HL-60 (cell line): ENCODE data around the gene CALCA.
"Not testable (repeated sequence)": the region's sequence is repeated elsewhere in the genome, so short reads cannot be mapped to it uniquely, and the experiment has no call there.

Experiments used
- DNase-seq, 2 experiments: peaks; one replicate each; pipeline ENCODE4 v3.0.0-alpha.2; 2010 to 2020; ENCODE audit warnings: low read depth in 1 of 2, low spot score in 1 of 2
- H3K27ac ChIP-seq: fragments of 250-450 bp; sonication (Bioruptor Pico); replicated peaks from 2 replicates; pipeline ENCODE4 v1.5.1; 2020; ENCODE audit warnings: mild to moderate bottlenecking, moderate library complexity
- H3K27me3 ChIP-seq: fragments of 250-450 bp; sonication (Bioruptor Pico); 2 replicates; pipeline ENCODE4 v1.5.1; 2021; ENCODE audit warnings: mild to moderate bottlenecking, moderate library complexity; ENCODE audit not compliant: insufficient read depth, poor library complexity, severe bottlenecking
- H3K4me3 ChIP-seq: replicated peaks from 2 replicates; pipeline ENCODE4 v1.5.1; 2011; ENCODE audit warnings: mild to moderate bottlenecking, control low read depth, low read length; ENCODE audit not compliant: insufficient read depth
- GABPA ChIP-seq: IDR thresholded peaks from 2 replicates; pipeline ENCODE4 v1.6.1; 2012; ENCODE audit warnings: low read depth
- POLR2AphosphoS5 ChIP-seq: IDR thresholded peaks from 2 replicates; pipeline ENCODE4 v1.6.1; 2012; ENCODE audit warnings: low read depth
- SPI1 ChIP-seq: IDR thresholded peaks from 2 replicates; pipeline ENCODE4 v1.6.1; 2012; ENCODE audit warnings: low read depth, mild to moderate bottlenecking, borderline replicate concordance
- TF ChIP-seq, protein P1 (sequence below): IDR thresholded peaks from 2 replicates; pipeline ENCODE4 v1.6.1; 2012; ENCODE audit warnings: low read depth; ENCODE audit not compliant: insufficient replicate concordance
- TF ChIP-seq, protein P2 (sequence below): IDR thresholded peaks from one replicate; pipeline ENCODE4 v1.5.1; 2011; ENCODE audit warnings: low read length, control low read depth, inconsistent platforms; ENCODE audit not compliant: insufficient read depth

The CALCA gene

DNA sequence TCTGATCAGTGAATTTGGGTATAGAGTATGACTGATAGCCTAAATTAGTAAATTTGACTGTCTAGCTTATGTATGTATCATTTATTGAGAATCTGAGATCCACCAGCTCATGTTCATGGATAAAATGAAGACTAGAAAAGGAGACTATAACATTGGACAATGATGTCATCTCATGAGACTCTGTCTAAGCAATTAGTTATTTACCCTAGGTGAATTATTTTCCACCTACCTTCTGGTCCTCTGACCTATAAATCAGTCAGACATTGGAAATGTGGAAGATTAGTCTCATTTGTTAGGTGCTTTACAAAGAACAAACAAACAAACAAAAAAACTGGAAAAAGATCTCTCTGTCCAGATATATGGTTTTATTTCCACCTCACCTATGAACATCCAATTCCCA is 38.7 kb upstream of the CALCA start:
- peaks cover 3% of the 10 kb centered on the region for H3K27me3 ChIP-seq
- H3K27ac ChIP-seq = no peak overlapping the region
- no peak for DNase-seq
- no peak overlapping the region for H3K4me3 ChIP-seq
- TF ChIP-seq, protein P1, sequence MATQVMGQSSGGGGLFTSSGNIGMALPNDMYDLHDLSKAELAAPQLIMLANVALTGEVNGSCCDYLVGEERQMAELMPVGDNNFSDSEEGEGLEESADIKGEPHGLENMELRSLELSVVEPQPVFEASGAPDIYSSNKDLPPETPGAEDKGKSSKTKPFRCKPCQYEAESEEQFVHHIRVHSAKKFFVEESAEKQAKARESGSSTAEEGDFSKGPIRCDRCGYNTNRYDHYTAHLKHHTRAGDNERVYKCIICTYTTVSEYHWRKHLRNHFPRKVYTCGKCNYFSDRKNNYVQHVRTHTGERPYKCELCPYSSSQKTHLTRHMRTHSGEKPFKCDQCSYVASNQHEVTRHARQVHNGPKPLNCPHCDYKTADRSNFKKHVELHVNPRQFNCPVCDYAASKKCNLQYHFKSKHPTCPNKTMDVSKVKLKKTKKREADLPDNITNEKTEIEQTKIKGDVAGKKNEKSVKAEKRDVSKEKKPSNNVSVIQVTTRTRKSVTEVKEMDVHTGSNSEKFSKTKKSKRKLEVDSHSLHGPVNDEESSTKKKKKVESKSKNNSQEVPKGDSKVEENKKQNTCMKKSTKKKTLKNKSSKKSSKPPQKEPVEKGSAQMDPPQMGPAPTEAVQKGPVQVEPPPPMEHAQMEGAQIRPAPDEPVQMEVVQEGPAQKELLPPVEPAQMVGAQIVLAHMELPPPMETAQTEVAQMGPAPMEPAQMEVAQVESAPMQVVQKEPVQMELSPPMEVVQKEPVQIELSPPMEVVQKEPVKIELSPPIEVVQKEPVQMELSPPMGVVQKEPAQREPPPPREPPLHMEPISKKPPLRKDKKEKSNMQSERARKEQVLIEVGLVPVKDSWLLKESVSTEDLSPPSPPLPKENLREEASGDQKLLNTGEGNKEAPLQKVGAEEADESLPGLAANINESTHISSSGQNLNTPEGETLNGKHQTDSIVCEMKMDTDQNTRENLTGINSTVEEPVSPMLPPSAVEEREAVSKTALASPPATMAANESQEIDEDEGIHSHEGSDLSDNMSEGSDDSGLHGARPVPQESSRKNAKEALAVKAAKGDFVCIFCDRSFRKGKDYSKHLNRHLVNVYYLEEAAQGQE = no peak
- TF ChIP-seq, protein P2, sequence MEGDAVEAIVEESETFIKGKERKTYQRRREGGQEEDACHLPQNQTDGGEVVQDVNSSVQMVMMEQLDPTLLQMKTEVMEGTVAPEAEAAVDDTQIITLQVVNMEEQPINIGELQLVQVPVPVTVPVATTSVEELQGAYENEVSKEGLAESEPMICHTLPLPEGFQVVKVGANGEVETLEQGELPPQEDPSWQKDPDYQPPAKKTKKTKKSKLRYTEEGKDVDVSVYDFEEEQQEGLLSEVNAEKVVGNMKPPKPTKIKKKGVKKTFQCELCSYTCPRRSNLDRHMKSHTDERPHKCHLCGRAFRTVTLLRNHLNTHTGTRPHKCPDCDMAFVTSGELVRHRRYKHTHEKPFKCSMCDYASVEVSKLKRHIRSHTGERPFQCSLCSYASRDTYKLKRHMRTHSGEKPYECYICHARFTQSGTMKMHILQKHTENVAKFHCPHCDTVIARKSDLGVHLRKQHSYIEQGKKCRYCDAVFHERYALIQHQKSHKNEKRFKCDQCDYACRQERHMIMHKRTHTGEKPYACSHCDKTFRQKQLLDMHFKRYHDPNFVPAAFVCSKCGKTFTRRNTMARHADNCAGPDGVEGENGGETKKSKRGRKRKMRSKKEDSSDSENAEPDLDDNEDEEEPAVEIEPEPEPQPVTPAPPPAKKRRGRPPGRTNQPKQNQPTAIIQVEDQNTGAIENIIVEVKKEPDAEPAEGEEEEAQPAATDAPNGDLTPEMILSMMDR = no peak
- TF ChIP-seq SPI1 (no peak), POLR2AphosphoS5 (no peak), GABPA (no peak)

DNA sequence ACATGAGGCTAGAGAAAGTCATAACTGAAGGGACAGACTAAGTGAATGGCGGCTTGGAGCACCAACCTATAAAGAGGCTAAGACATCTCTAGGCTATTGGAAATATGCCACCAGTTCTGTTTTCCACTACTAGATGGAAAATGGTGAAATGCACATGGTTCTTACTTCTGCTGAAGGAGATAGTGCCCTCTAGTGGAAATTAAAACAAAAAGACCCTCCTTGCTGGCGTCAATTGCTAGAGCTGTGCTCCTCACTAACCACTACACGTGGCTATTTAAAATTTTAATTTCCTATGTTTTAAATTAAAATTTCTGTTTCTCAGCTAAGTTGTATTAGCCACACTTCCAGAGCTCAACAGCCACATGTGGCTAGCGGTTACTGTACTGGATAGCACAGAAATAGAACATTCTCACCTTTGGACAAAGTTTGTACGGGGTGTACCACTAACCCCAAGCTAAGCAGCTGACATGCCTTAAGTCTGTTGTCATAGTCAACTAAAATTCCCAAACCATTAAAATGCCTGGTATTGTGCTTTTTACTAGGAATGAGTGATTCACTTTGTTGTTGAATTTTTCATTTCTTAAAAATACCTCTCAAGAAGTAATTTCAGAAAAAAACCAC is 34.1 kb upstream of the CALCA start:
- H3K27ac ChIP-seq = no peak overlapping the region
- TF ChIP-seq, protein P2 = no peak
- TF ChIP-seq SPI1 (no peak), POLR2AphosphoS5 (no peak), GABPA (no peak)
- TF ChIP-seq, protein P1 = no peak
- peak; percentile 15 to 20 for DNase-seq
- no peak overlapping the region for H3K4me3 ChIP-seq
- peaks cover 3% of the 10 kb centered on the region for H3K27me3 ChIP-seq

DNA sequence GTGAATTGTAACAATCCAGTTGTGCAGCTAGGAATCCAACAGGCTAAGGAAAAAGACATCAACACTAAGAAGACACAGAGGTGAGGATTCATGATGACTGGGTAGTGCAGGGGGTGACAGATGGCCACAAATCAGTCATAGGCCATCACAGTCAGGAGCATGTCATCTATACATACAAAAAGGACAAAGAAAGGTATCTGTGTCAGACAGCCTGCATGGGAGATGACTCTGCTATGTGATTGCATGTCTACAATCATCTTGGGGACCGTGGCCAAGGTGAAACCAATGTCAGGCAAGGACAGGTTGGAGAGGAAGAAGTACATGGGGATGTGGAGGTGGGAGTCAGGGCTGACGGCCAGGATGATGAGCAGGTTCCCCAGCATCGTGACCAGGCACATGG is 16.0 kb upstream of the CALCA start:
- DNase-seq = not testable (repeated sequence)

DNA sequence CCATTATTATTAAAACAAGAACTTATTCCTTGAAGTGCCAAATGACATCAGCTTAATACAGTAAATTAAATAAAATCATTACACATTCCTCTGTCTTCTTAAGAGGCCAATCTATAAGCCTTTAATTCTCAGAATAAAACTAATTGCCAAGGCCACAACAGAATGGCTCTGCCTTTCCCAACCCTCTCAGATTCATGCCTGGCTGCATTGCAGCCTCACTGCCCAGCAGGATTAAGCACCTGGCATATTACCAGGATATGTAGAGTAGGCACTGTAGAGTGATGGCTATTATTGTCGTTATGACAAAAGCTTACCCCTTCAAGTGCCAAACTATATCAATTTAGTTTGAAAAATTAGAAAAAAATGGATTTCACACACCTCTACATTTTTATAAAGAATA is 9.4 kb upstream of the CALCA start:
- H3K27ac ChIP-seq = no peak overlapping the region
- no peak overlapping the region for H3K4me3 ChIP-seq
- DNase-seq = no peak
- peaks cover 4% of the 10 kb centered on the region for H3K27me3 ChIP-seq
- TF ChIP-seq, protein P1 = no peak
- TF ChIP-seq POLR2AphosphoS5 = no peak
- no peak for TF ChIP-seq SPI1
- no peak for TF ChIP-seq GABPA
- TF ChIP-seq, protein P2 = no peak

More for the DNA sequence above, 16.0 kb upstream of the CALCA start:
- not testable (repeated sequence) for H3K4me3 ChIP-seq, H3K27ac ChIP-seq, H3K27me3 ChIP-seq
